Measurements from ENCODE around the gene TFEB. TPM values are rescaled to one million over a fixed set of nuclear protein-coding genes. Genes with fewer than 3 reads are reported as not detected.

Gene TFEB
- total RNA-seq, 1 donor from 2014 or later = 3.1 TPM

DNA sequence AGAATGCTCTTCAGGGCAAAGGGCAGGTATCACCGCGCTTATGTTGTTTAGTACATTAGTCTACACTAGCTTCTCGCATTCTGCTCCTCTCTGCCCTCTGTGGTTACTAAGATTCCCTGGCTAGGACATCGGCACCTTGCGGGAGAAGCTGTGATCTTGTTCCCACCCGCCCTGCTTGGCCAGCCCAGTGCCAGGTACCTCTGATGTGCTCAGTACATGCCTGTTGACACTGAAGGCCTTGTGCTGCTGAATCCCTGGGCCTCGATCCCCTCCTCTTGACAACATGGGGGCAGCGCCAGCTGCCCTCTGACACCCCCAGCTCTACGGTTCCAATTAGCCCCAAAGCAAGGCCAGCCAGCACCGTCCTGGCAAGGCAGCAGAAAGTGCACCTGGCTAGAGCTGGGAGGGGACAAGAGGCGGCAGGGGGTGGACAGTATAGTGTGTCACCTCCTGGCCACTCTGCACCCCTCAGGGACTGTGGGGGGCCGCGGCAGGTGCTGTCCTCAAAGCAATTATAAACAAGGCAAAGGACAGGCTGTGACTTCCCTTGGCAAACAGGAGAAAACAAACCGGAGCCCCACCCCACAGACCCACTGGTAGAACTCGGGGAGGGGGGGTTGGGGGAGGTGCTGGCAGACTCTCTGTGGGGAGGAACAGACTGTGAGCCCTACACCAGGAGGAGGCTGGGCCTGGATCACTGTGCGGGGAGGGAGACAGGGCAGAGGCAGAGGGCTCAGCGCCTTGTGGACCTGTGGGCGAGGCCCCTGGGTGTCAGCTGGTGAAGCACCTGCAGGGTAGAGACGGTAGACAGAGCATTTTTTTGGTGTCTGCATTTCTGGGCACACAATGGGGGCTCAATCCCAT lies 7.1 kb downstream of the TFEB start:
- H3K9me3 Mint-ChIP-seq (ENCODE audit: unreplicated experiment) = peaks cover 1% of the 10 kb centered on the region
- no peaks in the 10 kb centered on the region for H3K36me3 Mint-ChIP-seq (ENCODE audit: unreplicated experiment)
- H3K4me3 Mint-ChIP-seq (ENCODE audit: unreplicated experiment) = no peak overlapping the region
- H3K27ac Mint-ChIP-seq (ENCODE audit: unreplicated experiment) = no peak overlapping the region
- TF ChIP-seq CTCF (IDR thresholded peaks at IDR 0.05; ENCODE audit: partially characterized antibody, unreplicated experiment) = no peak
- no peaks in the 10 kb centered on the region for H3K4me1 Mint-ChIP-seq (ENCODE audit: low read depth, unreplicated experiment)
- peaks cover 3% of the 10 kb centered on the region for H3K27me3 Mint-ChIP-seq (ENCODE audit: unreplicated experiment)
- DNase-seq = no peak

DNA sequence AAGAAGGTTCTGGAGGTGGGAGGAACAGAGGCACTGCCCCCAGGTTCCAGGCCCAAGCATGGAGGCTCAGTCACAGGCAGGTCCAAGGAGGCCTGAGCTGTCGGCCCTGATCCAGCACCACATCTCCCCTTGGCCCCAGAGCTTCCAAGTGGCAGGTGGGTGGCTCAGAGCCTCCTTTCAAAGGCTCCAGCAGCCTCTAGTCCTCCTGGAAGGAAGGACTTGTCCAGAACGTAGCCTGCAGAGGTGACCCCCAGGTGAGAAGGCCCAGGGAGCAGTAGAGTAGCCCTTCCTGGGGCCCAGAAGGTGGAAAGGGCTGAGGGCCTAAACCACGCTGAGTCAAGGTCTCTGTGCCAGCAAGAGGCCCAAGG lies 7.7 kb downstream of the TFEB start:
- no peak overlapping the region for H3K4me3 Mint-ChIP-seq (ENCODE audit: unreplicated experiment)
- peaks cover 2% of the 10 kb centered on the region for H3K4me1 Mint-ChIP-seq (ENCODE audit: low read depth, unreplicated experiment)
- H3K27me3 Mint-ChIP-seq (ENCODE audit: unreplicated experiment) = peaks cover 3% of the 10 kb centered on the region
- no peaks in the 10 kb centered on the region for H3K36me3 Mint-ChIP-seq (ENCODE audit: unreplicated experiment)
- TF ChIP-seq CTCF (IDR thresholded peaks at IDR 0.05; ENCODE audit: partially characterized antibody, unreplicated experiment) = no peak
- H3K9me3 Mint-ChIP-seq (ENCODE audit: unreplicated experiment) = peaks cover 1% of the 10 kb centered on the region
- DNase-seq = no peak
- H3K27ac Mint-ChIP-seq (ENCODE audit: unreplicated experiment) = no peak overlapping the region

GRCh38 chr6:41726876-41727275 lies 8.5 kb downstream of the TFEB start:
- no peak overlapping the region for H3K27ac Mint-ChIP-seq (ENCODE audit: unreplicated experiment)
- H3K27me3 Mint-ChIP-seq (ENCODE audit: unreplicated experiment) = peaks cover 3% of the 10 kb centered on the region
- no peak for TF ChIP-seq CTCF (IDR thresholded peaks at IDR 0.05; ENCODE audit: partially characterized antibody, unreplicated experiment)
- no peak overlapping the region for H3K4me3 Mint-ChIP-seq (ENCODE audit: unreplicated experiment)
- H3K4me1 Mint-ChIP-seq (ENCODE audit: low read depth, unreplicated experiment) = peaks cover 2% of the 10 kb centered on the region
- no peaks in the 10 kb centered on the region for H3K9me3 Mint-ChIP-seq (ENCODE audit: unreplicated experiment)
- no peak for DNase-seq
- no peaks in the 10 kb centered on the region for H3K36me3 Mint-ChIP-seq (ENCODE audit: unreplicated experiment)

GRCh38 chr6:41724586-41725501 lies 10.6 kb downstream of the TFEB start:
- TF ChIP-seq CTCF (IDR thresholded peaks at IDR 0.05; ENCODE audit: partially characterized antibody, unreplicated experiment) = no peak
- peaks cover 6% of the 10 kb centered on the region for H3K27me3 Mint-ChIP-seq (ENCODE audit: unreplicated experiment)
- H3K36me3 Mint-ChIP-seq (ENCODE audit: unreplicated experiment) = no peaks in the 10 kb centered on the region

More at GRCh38 chr6:41724586-41725501, 10.6 kb downstream of the TFEB start:
- peaks cover 2% of the 10 kb centered on the region for H3K4me1 Mint-ChIP-seq (ENCODE audit: low read depth, unreplicated experiment)
- H3K9me3 Mint-ChIP-seq (ENCODE audit: unreplicated experiment) = no peaks in the 10 kb centered on the region
- no peak for DNase-seq
- H3K27ac Mint-ChIP-seq (ENCODE audit: unreplicated experiment) = no peak overlapping the region
- no peak overlapping the region for H3K4me3 Mint-ChIP-seq (ENCODE audit: unreplicated experiment)

Data from glutamatergic neuron (in vitro differentiated cells).